GM12891 (cell line): Measurements from ENCODE around the gene SMIM15.

Experiments used
- PAX5 ChIP-seq: IDR thresholded peaks from 2 replicates; pipeline ENCODE4 v1.6.1; 2011; ENCODE audit warnings: low read length, moderate library complexity, mild to moderate bottlenecking; ENCODE audit not compliant: insufficient read depth, severe bottlenecking
- POLR2A ChIP-seq: IDR thresholded peaks from 2 replicates; pipeline ENCODE4 v1.6.1; 2011; ENCODE audit warnings: low read depth, low read length, control low read depth
- POLR2AphosphoS5 ChIP-seq: IDR thresholded peaks from 2 replicates; pipeline ENCODE4 v1.6.1; 2011; ENCODE audit warnings: low read depth, low read length, control low read depth
- POU2F2 ChIP-seq: IDR thresholded peaks from 2 replicates; pipeline ENCODE4 v1.6.1; 2011; ENCODE audit warnings: low read depth, mild to moderate bottlenecking, control low read depth, low read length, moderate library complexity
- SPI1 ChIP-seq: IDR thresholded peaks from 2 replicates; pipeline ENCODE4 v1.6.1; 2011; ENCODE audit warnings: low read depth, low read length, control low read depth
- TAF1 ChIP-seq: IDR thresholded peaks from 2 replicates; pipeline ENCODE4 v1.6.1; 2011; ENCODE audit warnings: low read depth, low read length, control low read depth

DNA sequence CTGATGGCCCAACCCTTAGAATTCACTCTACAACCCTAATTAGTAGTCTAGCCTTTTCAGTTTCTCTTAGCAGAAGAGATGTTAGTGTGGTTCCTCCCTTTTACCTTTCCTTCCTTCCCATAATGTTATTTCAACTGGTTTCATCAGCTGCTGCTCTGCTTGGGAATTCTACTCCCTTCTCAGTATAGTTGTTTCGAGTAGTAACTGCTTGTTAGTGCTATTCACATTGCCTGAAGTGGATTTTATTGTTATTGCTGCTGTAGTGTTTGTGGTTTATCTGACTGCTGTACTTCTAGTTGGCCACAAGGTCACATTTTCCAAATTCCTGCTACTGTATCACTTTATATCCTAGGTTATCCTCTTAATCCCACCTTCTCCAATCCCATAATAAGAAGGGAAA is 29.7 kb downstream of the SMIM15 start:
- no peak for TF ChIP-seq POLR2A
- TF ChIP-seq SPI1: no peak
- TF ChIP-seq POLR2AphosphoS5: no peak
- no peak for TF ChIP-seq TAF1
- TF ChIP-seq POU2F2: no peak
- no peak for TF ChIP-seq PAX5
